ENCODE data around the gene SREBF1.

The SREBF1 gene
- 30.0 to 160 reads per million in 2 donors for total RNA-seq

- DNase-seq = peak; percentile 57
Measured at GRCh38 chr17:17836818-17837379, at the start of gene SREBF1. Gene SREBF1 (minus strand): TSS chr17:17836986. CDS start chr17:17836817, 169 bp downstream.

- no peak for DNase-seq
Measured at GRCh38 chr17:17886226-17886625, 49.4 kb upstream of the SREBF1 start.

- DNase-seq = no peak
Measured at GRCh38 chr17:17884391-17885357, 47.9 kb upstream of the SREBF1 start.

- DNase-seq = no peak
Measured at GRCh38 chr17:17883801-17884200, 47.0 kb upstream of the SREBF1 start.

GRCh38 chr17:17882082-17882581, 45.3 kb upstream of the SREBF1 start:
- DNase-seq = no peak

GRCh38 chr17:17880577-17881196, 43.9 kb upstream of the SREBF1 start:
- no peak for DNase-seq

GRCh38 chr17:17877529-17878358, 41.0 kb upstream of the SREBF1 start:
- DNase-seq = no peak

GRCh38 chr17:17876959-17877528, 40.3 kb upstream of the SREBF1 start:
- DNase-seq = no peak

GRCh38 chr17:17874478-17874877, 37.7 kb upstream of the SREBF1 start:
- DNase-seq = no peak

GRCh38 chr17:17873450-17873991, 36.7 kb upstream of the SREBF1 start:
- DNase-seq = no peak

GRCh38 chr17:17872547-17873345, 36.0 kb upstream of the SREBF1 start:
- DNase-seq = no peak

GRCh38 chr17:17871913-17872312, 35.1 kb upstream of the SREBF1 start:
- no peak for DNase-seq

GRCh38 chr17:17870247-17870646, 33.5 kb upstream of the SREBF1 start:
- no peak for DNase-seq

- no peak for DNase-seq
Measured at GRCh38 chr17:17868641-17869522, 32.1 kb upstream of the SREBF1 start.

- DNase-seq = no peak
Measured at GRCh38 chr17:17866897-17867296, 30.1 kb upstream of the SREBF1 start.

- no peak for DNase-seq
Measured at GRCh38 chr17:17866425-17866824, 29.6 kb upstream of the SREBF1 start.

GRCh38 chr17:17865035-17865434, 28.2 kb upstream of the SREBF1 start:
- no peak for DNase-seq

GRCh38 chr17:17860766-17861107, 24.0 kb upstream of the SREBF1 start:
- no peak for DNase-seq

- peak; percentile 68 for DNase-seq
Measured at GRCh38 chr17:17859909-17860765, 23.4 kb upstream of the SREBF1 start.

Data from T-helper 9 cell (primary cell).